ACHN (cell line): ENCODE measurements around the gene NFATC4.
A peak's percentile ranks its signal among the peaks of the same experiment; 100 is the strongest.

Experiments used
- DNase-seq: peaks from one replicate; pipeline ENCODE4 v3.0.0-alpha.2; 2015
- in situ Hi-C: cut with HindIII; loops from 2 replicates; pipeline ENCODE4 v1.10.0; 2017; ENCODE audit warnings: low sequenced_read_pairs, low pct_ligation_motif_present, low pct_unique_long_range_greater_than_20kb

Gene NFATC4

DNA sequence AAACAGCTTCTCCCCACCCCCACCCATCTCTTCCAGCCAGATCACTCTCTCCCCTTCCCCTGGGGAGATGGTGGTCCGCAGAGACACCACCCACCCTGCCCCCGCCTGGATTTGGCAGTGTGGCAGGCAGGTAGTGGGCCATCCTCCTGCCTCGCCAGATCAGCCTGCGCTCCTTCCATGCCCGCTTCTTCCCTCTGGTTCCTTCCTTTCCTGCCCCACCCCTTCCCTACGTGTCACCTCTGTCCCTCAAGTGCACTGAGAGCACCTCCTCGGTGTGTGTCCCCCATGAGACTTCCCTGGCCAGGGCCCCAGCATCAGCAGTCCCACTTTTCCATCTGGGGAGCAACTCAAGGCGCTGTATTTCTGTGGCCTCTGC lies 31.5 kb downstream of the NFATC4 start:
- in situ Hi-C loops, result no loop called here
- DNase-seq, result no peak

DNA sequence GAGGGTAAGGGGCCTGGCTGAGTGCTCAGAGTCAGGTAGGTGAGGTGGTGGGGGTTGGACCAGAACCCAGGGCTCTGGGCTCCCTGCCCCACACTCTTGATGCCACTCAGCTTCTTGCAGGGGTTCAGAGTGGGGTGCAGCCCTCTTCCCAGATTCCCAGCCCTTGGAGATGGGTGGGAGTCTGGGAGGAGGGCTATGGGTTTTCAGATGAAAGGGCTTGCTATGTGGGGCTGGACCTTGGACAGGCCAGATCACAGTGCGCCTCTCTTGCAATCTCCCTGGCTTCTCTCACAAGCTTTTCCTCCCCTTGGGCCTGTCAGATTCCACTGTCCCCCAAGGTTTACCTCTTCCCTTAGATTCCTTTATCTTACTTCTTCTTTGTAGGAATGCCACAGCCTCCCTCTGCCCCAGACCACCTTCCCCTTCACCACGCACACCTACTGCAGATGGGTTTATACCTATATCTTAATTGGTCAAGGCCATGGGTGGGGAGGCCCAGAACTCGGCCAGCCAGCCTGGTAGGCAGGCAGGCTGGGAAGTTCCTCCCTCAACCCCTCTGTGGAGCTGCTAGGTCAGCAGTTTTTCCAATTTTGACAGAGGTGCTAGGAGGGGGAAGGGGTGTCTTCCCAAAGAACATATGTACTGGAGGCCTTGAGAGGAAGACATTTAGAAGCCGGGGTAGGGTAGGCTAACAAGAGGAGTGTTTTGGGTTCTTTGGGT lies 32.2 kb downstream of the NFATC4 start:
- DNase-seq, result no peak
- in situ Hi-C loops, result no loop called here

DNA sequence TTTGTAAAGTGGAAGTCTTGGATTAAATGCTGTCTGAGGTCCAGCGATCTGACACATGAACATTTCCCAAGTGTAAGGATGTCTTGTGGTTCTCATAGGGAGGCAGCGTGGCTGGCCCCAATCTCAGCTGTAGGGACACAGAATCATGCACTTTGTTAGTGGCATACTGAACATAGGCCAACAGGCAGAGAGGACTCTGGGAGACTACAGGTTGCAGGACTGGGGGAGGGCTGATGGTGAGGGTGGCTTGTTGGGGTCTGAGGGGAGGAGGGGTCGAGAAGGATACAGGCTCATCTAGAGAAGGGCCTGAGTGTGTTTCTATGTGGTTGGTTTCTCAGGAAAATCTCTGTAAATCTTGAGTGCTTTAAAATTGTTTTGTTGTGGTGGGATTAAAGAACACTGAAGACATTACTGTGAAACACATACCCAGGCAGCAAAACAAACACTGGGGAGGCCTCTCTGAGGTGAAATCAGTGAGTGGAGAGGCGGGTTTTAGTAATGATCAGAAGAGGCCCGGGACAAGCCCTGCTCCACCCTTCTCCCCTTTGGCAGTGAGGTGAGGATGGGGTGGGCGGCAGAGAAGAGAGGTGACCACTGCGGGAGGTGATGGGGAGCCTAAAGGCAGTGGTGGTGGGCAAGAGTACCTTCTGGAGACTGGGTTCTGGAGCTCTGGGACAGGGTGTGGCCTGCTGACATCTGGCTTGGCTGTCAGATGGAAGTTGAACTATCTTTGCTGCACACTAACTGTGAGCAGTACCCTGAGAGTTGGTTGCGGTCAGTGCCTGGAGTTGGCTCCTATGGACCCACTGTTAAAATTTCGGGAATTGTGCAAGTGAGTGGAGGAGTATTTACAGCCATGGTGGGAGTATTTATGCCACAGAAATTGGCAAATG lies 34.1 kb downstream of the NFATC4 start:
- no peak for DNase-seq
- in situ Hi-C loops, result no loop called here

DNA sequence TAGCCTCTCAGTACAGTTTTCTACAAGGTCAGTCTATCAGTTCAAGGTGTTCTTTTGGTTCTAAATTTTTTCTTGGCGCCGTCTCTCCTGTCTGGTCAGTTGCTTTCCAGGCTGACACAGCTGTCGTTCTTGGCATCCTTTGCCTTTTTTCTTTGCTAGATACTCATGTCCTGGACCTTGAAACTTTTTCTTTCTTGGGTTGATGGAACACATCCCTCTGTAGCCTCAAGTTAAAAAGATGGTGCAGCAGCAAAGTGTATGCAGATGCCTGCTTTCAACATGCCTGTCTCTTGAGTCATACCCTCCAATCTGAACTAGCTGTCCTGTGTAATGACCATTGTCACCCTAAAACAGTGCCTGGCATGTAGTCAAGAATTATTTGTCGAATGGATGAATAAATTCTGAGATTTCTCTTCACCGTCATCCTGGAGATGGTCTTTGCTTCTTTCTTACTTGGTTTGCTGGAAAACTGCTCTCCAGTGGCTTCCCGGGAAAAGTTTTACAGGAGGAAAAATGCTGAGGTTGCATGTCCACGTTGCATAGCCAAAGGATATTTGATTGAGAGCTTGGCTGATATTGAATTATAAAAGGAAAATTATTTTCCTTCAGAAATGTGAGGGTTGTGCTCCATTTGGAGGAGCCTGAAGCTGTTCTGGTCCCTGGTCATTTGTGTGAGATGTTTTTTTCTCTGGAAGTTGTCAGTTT lies 35.5 kb downstream of the NFATC4 start:
- no peak for DNase-seq
- in situ Hi-C loops, result no loop called here

DNA sequence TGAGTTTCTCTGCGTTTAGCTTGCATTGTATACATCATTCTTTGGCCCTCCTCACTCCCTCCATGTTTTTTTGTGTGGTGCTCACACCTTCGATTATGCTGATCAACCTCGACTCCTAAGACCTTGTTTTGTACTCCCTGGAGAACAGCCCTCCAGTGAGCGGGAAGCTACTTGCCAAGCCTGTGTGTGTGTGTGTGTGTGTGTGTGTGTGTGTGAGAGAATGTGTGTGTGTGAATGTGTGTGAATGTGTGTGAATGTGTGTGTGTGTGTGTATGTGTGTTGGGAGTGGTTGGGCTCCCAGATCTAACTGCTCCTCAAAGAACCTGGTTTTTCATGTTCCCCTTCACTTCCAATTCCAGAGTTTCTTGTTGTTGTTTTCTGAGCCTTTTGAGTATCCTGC lies 36.8 kb downstream of the NFATC4 start:
- in situ Hi-C loops, result no loop called here
- no peak for DNase-seq

DNA sequence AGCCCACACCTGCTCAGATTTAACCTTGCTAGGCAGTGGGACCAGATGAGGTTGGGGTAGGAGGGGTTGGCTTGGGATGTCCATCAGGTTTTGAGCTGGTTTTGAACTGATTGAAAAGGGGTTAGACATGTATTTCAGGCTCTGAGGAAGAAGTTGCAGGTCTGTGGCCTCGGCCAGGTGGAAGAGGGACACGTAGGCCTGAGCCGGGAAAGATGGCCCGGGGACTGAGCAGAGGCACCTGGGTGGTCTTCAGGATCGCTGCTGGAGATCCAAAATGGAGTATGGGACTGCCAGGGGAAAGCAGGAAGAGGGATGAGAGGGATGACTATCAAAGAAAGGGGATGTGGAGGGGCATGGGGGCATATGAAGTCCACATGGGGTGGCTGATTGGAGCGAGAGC lies 38.4 kb downstream of the NFATC4 start:
- in situ Hi-C loops, result no loop called here
- no peak for DNase-seq

DNA sequence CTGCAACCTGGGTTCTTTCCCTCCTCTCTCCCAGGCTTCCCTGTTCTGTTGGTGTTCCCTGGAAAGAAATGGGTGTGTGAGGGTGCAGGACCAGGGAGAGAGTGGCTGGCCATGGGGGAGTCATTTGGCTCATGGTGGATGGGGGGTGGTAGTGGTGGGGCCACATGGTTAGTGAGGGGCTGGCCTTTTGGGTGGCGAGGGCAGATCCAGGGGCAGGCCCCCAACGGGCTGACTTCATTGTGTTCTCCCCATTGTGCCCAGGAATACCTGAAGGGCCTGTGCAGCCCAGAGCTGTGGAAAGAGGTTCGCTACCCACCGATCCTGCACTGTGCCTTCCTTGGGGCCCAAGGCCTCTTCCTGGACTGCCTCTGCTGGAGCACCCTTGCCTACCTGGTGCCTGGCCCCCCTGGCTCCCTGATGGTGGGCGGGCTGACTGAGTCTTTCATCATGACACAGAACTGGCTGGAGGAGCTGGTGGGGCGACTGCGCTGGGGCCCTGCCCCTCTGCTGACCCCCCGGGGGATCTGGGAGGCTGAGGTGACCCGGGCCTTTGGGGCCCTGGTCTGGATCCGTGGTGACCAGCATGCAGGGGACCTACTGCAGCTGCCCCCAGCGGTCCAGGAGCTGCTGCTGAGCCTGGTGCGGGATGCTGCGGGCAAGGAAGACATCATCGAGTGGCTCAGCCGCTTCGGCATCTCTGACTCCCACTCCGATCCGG lies 39.8 kb downstream of the NFATC4 start:
- no peak for DNase-seq
- in situ Hi-C loops, result no loop called here

DNA sequence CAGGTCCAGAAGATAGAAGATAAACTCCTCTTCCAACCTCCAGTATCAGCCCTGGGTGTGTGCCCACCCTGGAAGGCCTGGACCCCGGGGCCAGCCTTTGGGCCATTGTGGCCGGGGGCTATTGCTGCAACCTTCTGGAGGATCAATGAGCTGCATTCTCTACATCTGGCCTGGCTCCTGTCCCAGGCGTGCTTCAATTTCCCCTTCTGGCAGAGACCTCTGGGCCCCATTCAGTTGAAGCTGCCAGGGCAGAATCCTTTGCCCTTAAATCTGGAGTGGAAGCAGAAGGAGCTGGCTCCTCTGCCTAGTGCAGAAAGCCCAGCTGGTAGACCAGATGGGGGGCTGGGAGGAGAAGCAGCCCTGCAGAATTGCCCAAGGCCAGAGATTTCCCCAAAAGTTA lies 40.8 kb downstream of the NFATC4 start:
- in situ Hi-C loops, result no loop called here
- DNase-seq, result no peak

DNA sequence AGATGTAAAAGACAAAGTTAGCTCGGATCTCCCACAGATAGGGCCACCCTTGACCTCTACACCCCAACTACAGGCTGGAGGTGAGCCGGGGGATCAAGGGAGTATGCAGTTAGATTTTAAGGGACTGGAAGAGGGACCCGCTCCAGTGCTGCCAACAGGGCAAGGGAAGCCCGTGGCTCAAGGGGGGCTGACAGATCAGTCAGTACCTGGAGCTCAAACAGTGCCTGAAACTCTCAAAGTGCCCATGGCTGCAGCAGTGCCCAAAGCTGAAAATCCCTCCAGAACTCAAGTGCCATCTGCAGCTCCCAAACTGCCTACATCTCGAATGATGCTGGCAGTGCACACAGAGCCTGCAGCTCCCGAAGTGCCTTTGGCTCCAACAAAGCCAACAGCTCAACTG lies 41.2 kb downstream of the NFATC4 start:
- DNase-seq, result no peak
- in situ Hi-C loops, result no loop called here

DNA sequence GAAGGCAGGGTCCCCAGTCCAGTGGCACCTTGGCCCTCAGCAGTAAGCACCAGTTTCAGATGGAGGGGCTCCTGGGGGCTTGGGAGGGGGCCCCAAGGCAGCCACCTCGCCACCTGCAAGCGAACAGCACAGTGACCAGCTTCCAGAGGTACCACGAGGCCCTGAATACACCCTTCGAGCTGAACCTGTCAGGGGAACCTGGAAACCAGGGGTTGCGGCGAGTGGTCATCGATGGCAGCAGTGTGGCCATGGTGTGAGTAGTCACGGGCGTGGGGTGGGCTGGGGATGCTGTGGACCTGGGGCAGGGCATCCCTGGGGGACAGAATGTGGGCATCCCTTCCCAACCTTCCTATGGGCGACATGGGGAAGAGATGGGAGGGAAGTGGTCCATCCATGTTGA lies 42.0 kb downstream of the NFATC4 start:
- in situ Hi-C loops, result no loop called here
- no peak for DNase-seq

DNA sequence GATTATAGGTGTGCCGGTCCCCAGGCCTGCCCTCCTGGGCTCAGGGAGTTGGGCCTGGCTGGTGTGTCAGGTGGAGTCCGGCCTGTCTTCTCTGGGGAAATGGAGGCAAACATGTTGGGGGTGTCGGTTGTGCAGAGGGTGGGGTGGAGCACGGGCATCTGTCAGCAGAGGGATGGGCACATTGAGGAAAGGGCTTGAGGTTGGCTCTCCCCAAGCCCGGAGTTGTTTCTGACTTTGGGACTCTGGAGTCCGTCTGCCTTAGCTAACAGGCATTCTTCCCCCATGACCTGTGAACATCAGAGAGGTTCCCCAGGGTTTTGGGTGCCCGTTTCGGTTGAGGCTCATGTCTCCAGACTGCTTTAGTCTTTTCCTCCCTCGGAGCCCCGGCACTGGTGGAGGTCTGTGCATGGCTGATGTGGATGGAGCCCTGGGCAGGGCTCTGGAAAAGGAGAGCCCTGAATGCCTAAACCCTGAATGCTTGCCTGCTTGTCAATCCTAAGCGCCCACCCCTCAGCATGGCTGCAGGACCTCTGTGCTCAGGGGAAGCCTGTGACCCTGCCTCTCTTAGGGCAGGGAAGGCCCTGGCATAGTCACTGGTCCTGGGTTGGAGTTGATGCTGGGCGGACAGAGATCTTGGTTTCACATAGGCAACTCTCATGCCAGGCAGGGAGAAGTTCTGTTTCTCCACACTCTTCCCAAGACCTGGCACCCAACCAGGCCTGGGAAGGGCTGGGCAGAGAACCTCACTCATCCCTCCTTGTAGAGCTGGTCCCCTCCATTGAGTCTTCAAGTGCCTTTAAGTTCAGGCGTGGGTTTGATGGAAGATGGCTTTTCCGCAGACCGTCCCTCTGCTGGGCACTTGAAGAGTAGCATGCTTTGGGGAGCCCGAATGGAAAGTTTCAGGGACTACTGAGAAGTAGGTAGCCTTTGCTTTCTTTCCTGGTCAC lies 43.7 kb downstream of the NFATC4 start:
- DNase-seq, result peak; percentile 47
- in situ Hi-C loops, result no loop called here

DNA sequence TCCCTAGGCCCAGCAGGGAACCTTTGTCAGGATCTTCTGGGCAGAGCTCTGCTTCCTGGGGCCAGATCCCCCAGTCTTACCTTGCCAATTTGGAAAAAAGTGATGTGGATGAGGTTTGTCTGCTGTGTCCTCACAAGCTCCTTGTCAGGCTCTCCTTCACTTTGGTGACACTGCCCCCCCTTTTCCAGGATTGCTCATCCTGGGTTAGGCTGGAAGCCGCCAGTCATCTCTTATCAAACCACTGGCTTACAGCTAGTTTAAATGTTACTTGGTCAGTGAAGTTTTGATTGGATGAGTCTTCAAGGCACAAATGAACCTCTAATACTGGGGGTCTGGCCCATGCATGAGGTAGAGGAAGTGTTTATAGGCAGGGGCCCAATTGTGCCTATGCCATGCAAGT lies 46.1 kb downstream of the NFATC4 start:
- in situ Hi-C loops, result no loop called here

DNA sequence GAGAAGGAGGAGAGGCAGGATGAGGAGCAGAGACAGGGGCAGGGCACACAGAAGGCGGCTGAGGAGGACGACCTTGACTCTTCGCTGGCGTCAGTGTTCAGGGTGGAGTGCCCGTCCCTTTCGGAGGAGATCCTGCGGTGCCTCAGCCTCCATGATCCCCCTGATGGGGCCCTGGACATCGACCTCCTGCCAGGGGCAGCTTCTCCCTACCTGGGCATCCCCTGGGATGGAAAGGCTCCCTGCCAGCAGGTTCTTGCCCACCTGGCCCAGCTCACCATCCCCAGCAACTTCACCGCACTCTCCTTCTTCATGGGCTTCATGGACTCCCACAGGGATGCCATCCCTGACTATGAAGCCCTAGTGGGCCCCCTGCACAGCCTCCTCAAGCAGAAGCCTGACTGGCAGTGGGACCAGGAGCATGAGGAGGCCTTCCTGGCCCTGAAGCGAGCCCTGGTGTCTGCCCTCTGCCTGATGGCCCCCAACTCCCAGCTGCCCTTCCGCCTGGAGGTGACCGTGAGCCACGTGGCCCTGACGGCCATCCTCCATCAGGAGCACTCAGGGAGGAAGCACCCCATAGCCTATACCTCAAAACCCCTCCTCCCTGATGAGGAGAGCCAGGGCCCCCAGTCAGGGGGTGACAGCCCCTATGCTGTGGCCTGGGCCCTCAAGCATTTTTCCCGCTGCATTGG lies 46.9 kb downstream of the NFATC4 start:
- in situ Hi-C loops, result no loop called here

More for the DNA sequence above, 46.1 kb downstream of the NFATC4 start:
- DNase-seq, result no peak

DNA sequence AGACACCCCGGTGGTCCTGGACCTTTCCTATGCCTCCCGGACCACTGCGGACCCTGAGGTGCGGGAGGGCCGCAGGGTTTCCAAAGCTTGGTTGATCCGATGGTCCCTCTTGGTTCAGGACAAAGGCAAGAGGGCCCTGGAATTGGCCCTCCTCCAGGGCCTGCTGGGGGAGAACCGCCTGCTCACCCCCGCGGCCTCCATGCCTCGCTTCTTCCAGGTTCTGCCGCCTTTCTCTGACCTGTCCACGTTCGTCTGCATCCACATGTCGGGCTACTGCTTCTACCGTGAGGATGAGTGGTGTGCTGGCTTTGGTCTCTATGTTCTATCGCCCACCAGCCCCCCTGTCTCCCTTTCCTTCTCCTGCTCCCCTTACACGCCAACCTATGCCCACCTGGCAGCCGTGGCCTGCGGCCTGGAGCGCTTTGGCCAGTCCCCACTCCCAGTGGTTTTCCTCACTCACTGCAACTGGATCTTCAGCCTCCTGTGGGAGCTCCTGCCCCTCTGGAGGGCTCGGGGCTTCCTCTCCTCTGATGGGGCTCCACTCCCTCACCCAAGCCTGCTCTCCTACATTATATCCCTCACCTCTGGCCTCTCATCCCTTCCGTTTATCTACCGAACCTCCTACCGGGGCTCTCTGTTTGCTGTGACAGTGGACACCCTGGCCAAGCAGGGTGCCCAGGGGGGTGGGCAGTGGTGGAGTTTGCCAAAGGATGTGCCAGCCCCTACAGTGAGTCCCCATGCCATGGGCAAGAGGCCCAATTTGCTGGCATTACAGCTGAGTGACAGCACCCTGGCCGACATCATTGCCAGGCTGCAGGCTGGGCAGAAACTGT lies 47.7 kb downstream of the NFATC4 start:
- DNase-seq, result no peak
- in situ Hi-C loops, result no loop called here

More for the DNA sequence above, 46.9 kb downstream of the NFATC4 start:
- DNase-seq, result no peak

DNA sequence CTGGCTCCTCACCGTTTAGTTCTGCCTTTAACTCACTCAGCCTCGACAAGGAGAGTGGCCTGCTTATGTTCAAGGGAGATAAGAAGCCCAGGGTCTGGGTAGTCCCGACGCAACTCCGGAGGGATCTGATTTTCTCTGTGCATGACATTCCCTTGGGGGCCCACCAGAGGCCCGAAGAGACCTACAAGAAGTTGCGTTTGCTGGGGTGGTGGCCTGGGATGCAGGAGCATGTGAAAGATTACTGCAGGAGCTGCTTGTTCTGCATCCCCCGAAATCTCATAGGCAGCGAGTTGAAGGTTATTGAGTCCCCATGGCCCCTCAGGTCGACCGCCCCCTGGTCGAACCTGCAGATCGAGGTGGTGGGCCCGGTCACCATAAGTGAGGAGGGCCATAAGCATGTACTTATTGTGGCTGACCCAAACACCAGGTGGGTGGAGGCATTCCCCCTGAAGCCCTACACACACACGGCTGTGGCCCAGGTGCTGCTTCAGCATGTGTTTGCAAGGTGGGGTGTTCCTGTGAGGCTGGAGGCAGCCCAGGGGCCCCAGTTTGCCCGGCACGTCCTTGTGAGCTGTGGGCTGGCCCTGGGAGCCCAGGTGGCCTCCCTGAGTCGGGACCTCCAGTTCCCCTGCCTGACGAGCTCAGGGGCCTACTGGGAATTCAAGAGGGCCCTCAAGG lies 48.4 kb downstream of the NFATC4 start:
- in situ Hi-C loops, result no loop called here
- DNase-seq, result no peak
